KMS-11 (cell line): ENCODE results near the gene HOXA4.

Source experiments
- H2AFZ ChIP-seq: fragments of 200-600 bp; sonication (generic); 2 replicates; pipeline ENCODE4 v1.6.1; 2016; ENCODE audit warnings: antibody characterized with exemption, mixed run types, low read depth
- H3K27ac ChIP-seq: fragments of 200-600 bp; sonication (generic); 2 replicates; pipeline ENCODE4 v1.6.1; 2016; ENCODE audit warnings: mild to moderate bottlenecking, mixed run types
- H3K27me3 ChIP-seq: fragments of 200-600 bp; sonication (generic); 2 replicates; pipeline ENCODE4 v1.6.1; 2017; ENCODE audit warnings: mild to moderate bottlenecking, low read depth, mixed run types, moderate library complexity; ENCODE audit not compliant: insufficient read depth
- H3K36me3 ChIP-seq: fragments of 200-600 bp; sonication (generic); 2 replicates; pipeline ENCODE4 v1.6.1; 2017; ENCODE audit warnings: mild to moderate bottlenecking, mixed run types; ENCODE audit not compliant: insufficient read depth
- H3K4me1 ChIP-seq: fragments of 200-600 bp; sonication (generic); 2 replicates; pipeline ENCODE4 v1.6.1; 2016; ENCODE audit warnings: mild to moderate bottlenecking, low read depth, mixed run types; ENCODE audit not compliant: poor library complexity, severe bottlenecking
- H3K4me2 ChIP-seq: fragments of 200-600 bp; sonication (generic); 2 replicates; pipeline ENCODE4 v1.7.0; 2016; ENCODE audit warnings: mild to moderate bottlenecking, mixed run types
- H3K4me3 ChIP-seq: fragments of 200-600 bp; sonication (generic); IDR thresholded peaks from 2 replicates; pipeline ENCODE4 v1.6.1; 2017; ENCODE audit warnings: low read depth, low read length, mixed read lengths; ENCODE audit not compliant: insufficient read depth
- H3K79me2 ChIP-seq: fragments of 200-600 bp; sonication (generic); 2 replicates; pipeline ENCODE4 v1.6.1; 2016; ENCODE audit warnings: low read depth, mixed run types; ENCODE audit not compliant: insufficient read depth
- H3K9ac ChIP-seq: fragments of 200-600 bp; sonication (generic); 2 replicates; pipeline ENCODE4 v1.6.1; 2016; ENCODE audit warnings: mild to moderate bottlenecking, mixed run types
- H4K20me1 ChIP-seq: fragments of 200-600 bp; sonication (generic); 2 replicates; pipeline ENCODE4 v1.6.1; 2016; ENCODE audit warnings: mild to moderate bottlenecking, mixed run types; ENCODE audit not compliant: insufficient read depth
- CTCF ChIP-seq: fragments of 200-600 bp; sonication (generic); conservative IDR thresholded peaks from 2 replicates; pipeline ENCODE4 v1.6.1; 2017; ENCODE audit warnings: low read depth, mild to moderate bottlenecking, antibody characterized with exemption, low read length, moderate library complexity, mixed read lengths

Gene HOXA4

DNA sequence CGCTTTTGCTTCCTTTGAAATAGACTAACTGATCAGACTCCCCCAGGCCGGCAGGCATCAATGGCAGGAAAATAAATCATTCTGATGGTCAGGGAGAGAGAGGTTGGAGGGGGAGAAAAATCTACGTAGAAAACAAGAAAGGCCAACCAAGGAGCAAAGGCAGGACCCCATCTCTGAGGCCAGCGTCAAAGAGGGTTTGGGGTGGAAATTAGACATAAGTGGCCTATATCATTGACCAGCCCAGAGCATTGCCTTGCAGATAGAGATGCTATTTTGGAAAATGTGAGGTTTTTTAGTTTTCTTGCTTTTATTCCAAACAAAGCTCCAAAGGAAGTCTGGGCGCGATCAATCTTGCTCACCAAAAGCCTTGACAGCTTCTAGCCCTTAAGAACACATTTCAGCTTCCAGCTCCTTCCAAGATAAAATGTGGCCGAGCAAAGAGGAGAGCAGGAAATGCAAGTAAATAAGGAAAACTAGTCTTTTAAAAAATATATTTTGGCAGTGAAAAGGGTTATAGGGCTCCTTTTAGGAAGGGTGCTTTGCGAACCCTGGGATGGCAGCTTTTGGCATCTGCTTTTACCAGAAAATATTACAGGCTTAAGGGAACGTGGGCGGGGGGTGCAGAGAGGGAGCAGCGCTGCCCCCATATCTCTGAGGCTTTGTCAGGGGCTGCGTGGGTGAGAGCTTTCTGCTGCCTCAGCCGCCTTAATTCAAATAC lies 26.1 kb downstream of the HOXA4 start:
- Histone ChIP-seq H2AFZ (no peak overlapping the region), H3K79me2 (no peaks in the 10 kb centered on the region), H3K4me1 (no peaks in the 10 kb centered on the region), H3K9ac (no peak overlapping the region), H3K4me3 (no peak overlapping the region), H3K36me3 (no peaks in the 10 kb centered on the region), H3K4me2 (no peak overlapping the region), H3K27ac (no peak overlapping the region), H4K20me1 (no peaks in the 10 kb centered on the region; the same call in 1 of the 2 replicates), H3K27me3 (no peaks in the 10 kb centered on the region)
- TF ChIP-seq CTCF: no peak

DNA sequence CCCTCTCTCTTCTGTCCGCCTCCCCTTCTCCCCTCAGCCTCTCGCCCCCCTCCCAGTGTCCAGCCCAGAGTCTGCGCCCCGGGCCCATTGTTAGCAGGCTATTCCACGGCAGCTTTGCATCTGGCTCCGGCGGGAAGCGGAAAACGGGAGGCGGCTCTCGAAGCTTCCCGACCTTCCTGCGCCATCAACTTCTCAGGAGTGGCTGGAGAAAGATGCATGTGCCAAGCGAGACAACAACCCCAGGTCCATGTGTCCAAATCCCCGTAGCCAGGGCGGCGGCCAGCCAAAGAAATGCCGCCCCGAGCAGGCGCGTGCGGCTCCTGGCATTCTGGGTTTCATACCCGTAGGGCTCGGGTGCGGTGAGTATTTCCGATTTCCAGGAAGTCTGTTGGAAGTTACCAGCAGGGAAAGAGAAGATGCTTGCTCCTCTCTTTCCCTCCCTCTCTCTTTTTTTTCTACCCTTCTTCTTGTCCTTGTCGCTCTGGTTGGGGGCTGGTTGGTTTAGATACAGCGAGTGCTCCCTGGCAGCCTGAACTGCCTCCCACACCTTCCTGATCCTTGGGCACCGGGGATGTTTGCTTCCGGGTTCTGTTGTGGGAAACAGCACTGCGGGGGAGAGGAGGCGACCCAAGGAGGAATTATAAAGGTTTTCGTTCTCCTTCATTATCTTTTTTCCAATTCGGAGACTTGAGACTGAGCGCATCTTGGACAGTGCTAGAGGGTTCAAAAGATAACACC lies 26.9 kb downstream of the HOXA4 start:
- TF ChIP-seq CTCF: no peak
- no peak overlapping the region for H2AFZ ChIP-seq
- H3K4me1 ChIP-seq: no peaks in the 10 kb centered on the region
- no peak overlapping the region for H3K9ac ChIP-seq
- no peak overlapping the region for H3K4me2 ChIP-seq
- H3K27me3 ChIP-seq: no peaks in the 10 kb centered on the region
- no peak overlapping the region for H3K4me3 ChIP-seq
- no peak overlapping the region for H3K27ac ChIP-seq
- no peaks in the 10 kb centered on the region for H3K36me3 ChIP-seq
- peaks cover 3% of the 10 kb centered on the region; the same call in 1 of the 2 replicates for H3K79me2 ChIP-seq
- no peaks in the 10 kb centered on the region; the same call in 1 of the 2 replicates for H4K20me1 ChIP-seq

GRCh38 chr7:27102581-27103442 lies 27.7 kb downstream of the HOXA4 start, which contains the start of gene HOXA2:
Gene HOXA2 (minus strand): TSS chr7:27102683. CDS start chr7:27102500, 183 bp downstream.
- no peaks in the 10 kb centered on the region; the same call in 1 of the 2 replicates for H4K20me1 ChIP-seq
- no peaks in the 10 kb centered on the region for H3K27me3 ChIP-seq
- H3K9ac ChIP-seq: no peak within 1 kb of the TSS
- no peak within 1 kb of the TSS for H3K27ac ChIP-seq
- no peak within 1 kb of the TSS for H3K4me2 ChIP-seq
- TF ChIP-seq CTCF: no peak
- H3K36me3 ChIP-seq: no peaks in the 10 kb centered on the region
- H3K4me3 ChIP-seq: no peak within 1 kb of the TSS
- no peak within 1 kb of the TSS for H2AFZ ChIP-seq
- peaks cover under 1% of the 10 kb centered on the region for H3K4me1 ChIP-seq
- H3K79me2 ChIP-seq: peaks cover 6% of the 10 kb centered on the region; the same call in 1 of the 2 replicates

GRCh38 chr7:27101957-27102580 lies 28.5 kb downstream of the HOXA4 start:
- H3K36me3 ChIP-seq: no peaks in the 10 kb centered on the region
- TF ChIP-seq CTCF: no peak
- no peaks in the 10 kb centered on the region; the same call in 1 of the 2 replicates for H4K20me1 ChIP-seq
- H3K27ac ChIP-seq: no peak overlapping the region
- no peak overlapping the region for H3K4me3 ChIP-seq
- H3K4me1 ChIP-seq: peaks cover 7% of the 10 kb centered on the region
- H3K4me2 ChIP-seq: no peak overlapping the region
- peaks cover 13% of the 10 kb centered on the region for H3K79me2 ChIP-seq
- H3K9ac ChIP-seq: no peak overlapping the region
- no peak overlapping the region for H2AFZ ChIP-seq
- no peaks in the 10 kb centered on the region for H3K27me3 ChIP-seq
